K562 (cell line): ENCODE results near the gene PIK3C2G. TPM values are rescaled to one million over a fixed set of nuclear protein-coding genes. Genes with fewer than 3 reads are reported as not detected.

Experiments
- BRF2 ChIP-seq: IDR thresholded peaks from 3 replicates; pipeline ENCODE4 v1.6.1; 2011; ENCODE audit warnings: borderline replicate concordance, mild to moderate bottlenecking; ENCODE audit not compliant: insufficient read length, insufficient read depth
- CREBBP ChIP-seq: IDR thresholded peaks from one replicate; pipeline ENCODE4 v1.6.1; 2012; ENCODE audit warnings: low read depth, mild to moderate bottlenecking, control low read depth, inconsistent platforms, low read length
- CTCFL ChIP-seq: IDR thresholded peaks from 2 replicates; pipeline ENCODE4 v1.6.1; 2011; ENCODE audit warnings: borderline replicate concordance, low read depth, mild to moderate bottlenecking, moderate library complexity, low read length; ENCODE audit not compliant: insufficient read depth, poor library complexity, severe bottlenecking
- E2F4 ChIP-seq: sonication (generic); formaldehyde crosslinking; IDR thresholded peaks from 2 replicates; pipeline ENCODE4 v1.8.0; 2022; ENCODE audit warnings: mild to moderate bottlenecking, low read depth, missing genetic modification reagents
- FOXK1 ChIP-seq: sonication (generic); formaldehyde crosslinking; IDR thresholded peaks from 2 replicates; pipeline ENCODE4 v1.8.0; 2022; ENCODE audit warnings: missing genetic modification reagents, mild to moderate bottlenecking, borderline replicate concordance
- MLLT1 ChIP-seq, 2 experiments: fragments of 450-650 bp; IDR thresholded peaks; 2 replicates each; pipeline ENCODE4 v1.6.1; 2016
- MYNN ChIP-seq, 2 experiments: sonication (generic); formaldehyde crosslinking in 1 of 2; IDR thresholded peaks; 2 replicates each; pipeline versions ENCODE4 v1.5.0 to v1.6.1; 2016 to 2020; ENCODE audit warnings: antibody characterized with exemption in 1 of 2, missing genetic modification reagents in 1 of 2
- RNF219 ChIP-seq: fragments of 250-450 bp; sonication (Bioruptor Pico); IDR thresholded peaks from 2 replicates; pipeline ENCODE4 v1.5.0; 2022; ENCODE audit warnings: mild to moderate bottlenecking
- ZNF311 ChIP-seq: fragments of 250-450 bp; sonication (Bioruptor Pico); IDR thresholded peaks from 2 replicates; pipeline ENCODE4 v1.4.0; 2020; ENCODE audit warnings: mild to moderate bottlenecking, moderate library complexity
- polyA plus RNA-seq, 8 experiments: library from polyadenylated mRNA; depleted of rRNA in 4 of 8; stranded (reverse) in 5 of 8; unstranded in 3 of 8; fragments of >200 nt; fragmentation: Nextera tagmentation in 2 of 8; fragmentation: Illumina TruSeq in 1 of 8; extraction: Ambion mirVana in 2 of 8; extraction: Trizol in 1 of 8; gene quantifications; 2 replicates each; pipeline versions ENCODE4 v1.2.1 to v1.2.3, GENCODE V29; 2011 to 2014; ENCODE audit warnings: inconsistent platforms in 1 of 8, missing spikeins in 1 of 8
- total RNA-seq, 7 experiments: library from RNA; depleted of rRNA in 6 of 7; stranded (reverse); fragments of >200 nt in 6 of 7; fragmentation: Illumina TruSeq in 2 of 7; extraction: Trizol in 2 of 7; gene quantifications; 2 replicates each; pipeline versions ENCODE4 v1.2.1 to v1.2.3, GENCODE V29; 2011 to 2021; ENCODE audit warnings: low replicate concordance in 1 of 7

PIK3C2G gene
- total and polyA plus RNA-seq, 9 of the 15 experiments (the other 6 are each of a cell fraction or from before 2014, with no cell fraction given), result not detected

GRCh38 chr12:18653465-18653864, 392.1 kb downstream of the PIK3C2G start (continued):
- no peak for TF ChIP-seq RNF219 (CRISPR knock-in tag)
- TF ChIP-seq MYNN (IDR thresholded peaks at IDR 0.05), result no peak
- TF ChIP-seq MYNN (CRISPR knock-in tag; IDR thresholded peaks at IDR 0.05), result no peak
- TF ChIP-seq CREBBP, result no peak
- no peak for TF ChIP-seq CTCFL
- TF ChIP-seq MLLT1 (IDR thresholded peaks at IDR 0.05), result no peak
- TF ChIP-seq ZNF311 (CRISPR knock-in tag), result no peak
- no peak for TF ChIP-seq E2F4 (CRISPR knock-in tag)
- no peak for TF ChIP-seq FOXK1 (CRISPR knock-in tag)
- no peak for TF ChIP-seq BRF2
